GM10847 (cell line): ENCODE results near the gene ISOC2.

Source experiments
- POLR2A ChIP-seq: IDR thresholded peaks from 2 replicates; pipeline ENCODE4 v1.6.1; 2011; ENCODE audit not compliant: insufficient read length; ENCODE audit errors: extremely low read depth

The ISOC2 gene

DNA sequence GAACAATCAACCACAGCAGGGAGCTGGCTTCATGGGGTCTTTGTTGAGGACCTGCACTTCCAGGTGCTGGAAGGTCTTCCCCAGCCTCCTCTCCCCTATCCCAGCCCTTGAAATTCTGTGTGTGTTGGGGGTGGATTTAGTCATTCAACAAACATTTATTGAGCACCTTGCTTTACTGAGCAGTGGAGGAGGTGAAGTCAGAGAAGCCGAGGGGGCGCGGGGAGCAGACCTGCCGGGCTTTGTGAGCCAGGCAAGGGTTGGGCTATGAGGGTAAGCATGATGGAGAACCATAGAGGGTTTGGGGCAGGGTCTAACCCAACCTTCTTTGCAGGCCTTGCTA, 6.6 kb upstream of the ISOC2 start:
- no peak for TF ChIP-seq POLR2A

DNA sequence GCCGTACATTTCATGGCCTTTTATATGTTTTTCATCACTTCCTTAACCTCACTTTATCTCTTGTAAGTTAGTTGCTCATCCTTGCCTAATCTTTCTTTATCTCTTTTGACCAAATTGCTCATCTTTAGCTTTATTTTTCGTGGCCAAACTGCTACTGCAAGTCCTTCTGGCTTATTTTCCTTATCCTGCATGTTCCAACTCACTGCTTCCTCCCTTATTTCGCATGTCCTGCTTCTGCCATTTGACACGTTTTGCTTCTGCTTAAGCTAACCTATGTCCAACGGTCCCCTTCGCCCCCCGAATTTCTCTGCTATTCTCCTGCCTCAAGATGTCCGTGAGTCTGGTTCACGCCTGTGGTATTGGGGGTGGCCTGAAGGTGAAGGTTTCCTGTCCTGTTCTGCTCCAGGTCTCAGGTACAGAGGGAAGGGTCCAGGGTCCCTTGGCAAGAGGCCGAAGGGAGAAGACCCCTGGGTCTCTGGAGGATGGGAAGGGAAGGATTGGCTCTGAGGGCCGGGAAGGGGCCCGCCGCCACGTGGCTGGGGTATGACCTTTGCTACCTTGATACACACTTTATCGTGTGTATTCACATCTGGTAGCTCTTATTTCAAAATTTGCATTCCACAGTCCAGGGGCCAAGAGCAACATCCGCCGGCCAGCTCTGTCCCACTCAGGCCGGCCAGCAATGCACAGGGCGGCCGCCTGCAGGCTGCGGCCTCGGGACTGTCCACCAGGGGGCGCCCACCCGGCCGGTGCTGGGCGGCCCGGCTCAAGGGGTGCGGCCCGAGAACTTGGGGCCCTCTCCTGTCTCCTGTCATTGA, 6.0 kb upstream of the ISOC2 start:
- no peak for TF ChIP-seq POLR2A

DNA sequence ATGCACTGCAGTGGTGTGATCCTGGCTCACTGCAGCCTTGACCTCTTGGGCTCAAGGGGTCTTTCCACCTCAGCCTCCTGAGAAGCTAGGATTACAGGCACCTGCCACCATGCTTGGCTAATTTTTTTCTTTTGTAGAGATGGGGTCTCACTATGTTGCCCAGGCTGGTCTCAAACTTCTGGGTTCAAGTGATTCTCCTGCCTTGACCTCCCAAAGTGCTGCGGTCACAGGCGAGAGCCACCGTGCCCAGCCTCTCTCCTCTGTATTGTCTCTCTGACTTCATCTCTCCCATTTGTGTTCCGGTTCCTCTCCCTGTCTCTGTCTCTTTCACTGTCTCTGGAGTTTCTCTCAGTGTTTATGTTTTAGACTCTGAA, 4.8 kb upstream of the ISOC2 start:
- TF ChIP-seq POLR2A = no peak

DNA sequence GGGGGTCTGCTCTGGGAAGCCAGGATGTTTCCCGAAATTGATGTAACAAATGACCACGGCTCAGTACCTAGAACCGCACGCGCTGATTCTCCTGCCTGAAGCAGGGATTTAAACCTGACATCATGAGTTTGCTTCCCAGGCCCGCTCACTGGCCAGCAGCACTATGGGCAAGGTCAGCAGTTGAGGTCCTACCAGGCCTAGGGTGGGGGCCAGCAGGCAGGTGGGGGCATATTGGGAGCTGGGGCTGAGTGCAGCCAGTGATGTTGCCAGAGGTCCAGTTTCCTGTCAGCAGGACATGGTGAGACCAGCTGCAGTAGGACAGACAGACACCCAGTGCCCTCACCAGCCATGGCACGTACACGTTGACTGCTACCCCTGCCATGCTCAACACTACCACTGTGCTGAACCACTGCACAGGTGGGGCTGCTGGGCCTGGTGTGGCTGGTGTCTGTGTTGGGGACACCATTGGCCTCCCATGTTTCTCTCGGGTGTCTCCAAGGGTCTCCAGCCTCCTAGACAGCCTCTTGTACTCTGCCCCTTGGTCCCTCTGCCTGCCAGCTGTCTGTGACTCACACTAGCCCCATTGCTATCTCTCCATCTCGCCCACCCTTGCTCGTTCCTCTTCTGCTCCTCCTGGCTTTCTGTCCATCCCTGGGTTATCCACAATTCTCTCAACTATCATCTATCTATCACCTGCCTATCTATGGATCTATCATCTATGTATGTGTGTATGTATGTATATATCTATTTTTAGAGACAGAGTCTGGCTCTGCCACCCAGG, 4.2 kb upstream of the ISOC2 start:
- no peak for TF ChIP-seq POLR2A

DNA sequence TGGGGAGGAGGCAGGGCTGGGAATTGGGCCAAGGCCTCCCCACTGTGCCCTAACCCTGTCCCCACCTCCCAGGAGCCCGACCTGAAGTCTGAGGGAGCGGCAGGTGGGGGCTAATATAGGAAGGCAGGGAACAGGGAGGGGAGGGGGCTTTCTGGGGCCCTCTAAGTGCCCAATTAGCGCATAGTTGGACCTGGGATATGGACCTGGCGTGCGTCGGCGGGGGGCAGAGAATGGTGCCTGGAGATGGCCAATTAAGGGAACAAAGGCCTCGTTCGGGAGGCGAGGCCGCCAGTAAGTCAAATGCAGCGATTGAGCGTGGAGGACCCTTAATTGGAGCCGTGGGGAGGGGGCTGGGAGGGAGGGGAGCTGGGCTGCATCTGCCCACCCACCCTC, 3.2 kb upstream of the ISOC2 start, which contains the start of gene C19orf85:
TSS of gene C19orf85 (minus strand) at position 90 of the 393 bp plus-strand sequence. CDS start 197 bp downstream, outside the sequence.
- TF ChIP-seq POLR2A = no peak

DNA sequence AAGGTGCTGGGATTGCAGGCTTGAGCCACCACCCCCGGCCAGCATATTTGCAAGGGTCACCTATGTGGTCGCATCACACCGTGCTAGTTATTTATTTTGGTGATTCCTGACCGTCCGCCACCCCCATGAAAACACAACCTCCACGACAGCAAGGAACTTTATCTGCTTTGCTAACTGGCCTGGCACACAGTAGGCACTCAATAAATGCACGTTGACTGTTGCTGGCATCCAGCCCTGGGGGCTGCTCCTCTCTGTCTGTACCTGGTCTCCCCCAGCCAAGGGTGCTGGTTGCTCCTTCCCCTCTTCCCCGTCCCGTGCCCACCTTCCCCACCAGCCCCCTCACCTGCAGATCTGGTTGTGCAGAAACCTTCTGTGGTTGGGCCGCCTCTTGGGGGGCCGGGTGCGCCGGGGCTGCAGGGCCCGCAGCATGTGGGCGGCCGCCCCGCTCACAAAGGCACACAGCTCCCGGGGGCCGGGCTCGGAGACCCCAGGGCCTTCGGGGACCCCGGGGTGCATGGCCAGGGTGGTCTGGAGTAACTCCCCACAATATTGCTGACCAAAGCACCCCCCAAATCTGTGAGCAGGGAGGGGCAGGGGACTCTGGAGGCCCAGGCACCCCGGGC, 2.7 kb upstream of the ISOC2 start:
- no peak for TF ChIP-seq POLR2A

DNA sequence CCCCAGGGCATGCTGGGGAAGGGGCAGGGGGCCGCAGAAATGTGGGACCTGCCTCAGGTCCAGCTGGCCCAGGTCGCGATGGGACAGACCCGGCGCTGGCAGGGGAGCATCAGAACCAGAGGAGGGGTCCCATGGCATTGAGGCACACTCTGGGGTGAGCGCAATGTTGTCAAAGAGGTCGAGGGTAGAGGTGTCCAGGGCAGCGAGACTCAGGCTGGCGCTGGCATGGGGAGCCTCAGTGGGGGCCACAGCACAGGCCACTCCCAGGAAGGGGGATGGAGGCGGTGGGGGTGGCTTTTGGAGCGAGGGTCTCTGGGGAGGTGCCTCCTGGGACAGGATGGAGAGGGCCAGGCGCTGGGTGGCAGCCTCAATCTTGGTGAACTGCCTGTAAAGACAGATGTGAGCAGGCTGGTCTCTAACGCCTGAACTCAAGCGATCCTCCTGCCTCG, 2.2 kb upstream of the ISOC2 start:
- TF ChIP-seq POLR2A = no peak

DNA sequence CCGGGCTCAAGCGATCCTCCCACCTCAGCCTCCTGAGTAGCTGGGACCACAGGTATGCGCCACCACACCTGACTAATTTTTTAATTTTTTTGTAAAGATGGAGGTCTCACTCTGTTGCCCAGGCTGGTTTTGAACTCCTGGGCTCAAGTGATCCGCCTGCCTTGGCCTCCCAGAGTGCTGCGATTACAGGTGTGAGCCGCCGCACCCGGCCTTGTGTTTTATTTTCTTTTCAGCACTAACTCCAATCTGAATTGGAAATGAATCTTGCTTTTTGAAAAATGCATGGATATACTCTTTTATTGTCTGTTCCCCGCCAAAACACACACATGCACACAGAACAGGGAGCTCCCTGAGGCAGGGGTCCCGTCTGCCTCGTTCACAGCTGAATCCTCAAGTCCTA, 1.3 kb upstream of the ISOC2 start:
- no peak for TF ChIP-seq POLR2A

DNA sequence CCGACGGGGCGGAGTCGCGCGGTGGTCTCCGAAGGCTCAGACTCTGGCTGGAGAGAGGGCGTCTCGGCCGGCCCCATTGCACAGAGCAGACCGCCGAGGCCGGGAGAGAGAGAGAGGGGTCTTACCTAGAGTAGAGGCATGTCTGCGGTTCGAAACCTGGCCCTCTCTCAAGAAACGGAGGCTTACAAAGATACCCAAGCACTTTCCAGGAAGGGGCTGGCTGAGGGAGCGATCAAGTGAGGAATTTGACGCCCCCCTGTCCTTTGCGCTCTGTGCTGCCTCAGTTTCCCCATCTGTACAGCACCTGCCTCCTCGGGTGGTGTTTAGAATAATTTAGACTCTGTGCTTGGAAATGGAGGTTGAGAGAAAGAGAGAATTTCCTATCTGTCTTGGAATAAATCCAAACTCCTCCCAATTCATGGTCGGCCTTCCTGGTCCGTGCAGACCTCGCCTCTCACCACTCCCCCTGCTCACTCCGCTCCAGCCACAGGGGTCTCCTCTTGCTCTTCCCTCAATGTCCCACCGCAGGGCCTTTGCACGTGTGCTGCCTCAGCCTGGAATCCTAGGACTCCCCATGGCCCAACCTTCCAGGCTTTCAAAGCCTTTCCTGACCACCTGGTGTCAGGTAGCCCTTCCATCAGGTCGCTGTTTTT, 658 bp upstream of the ISOC2 start:
- TF ChIP-seq POLR2A = peak; percentile 60

DNA sequence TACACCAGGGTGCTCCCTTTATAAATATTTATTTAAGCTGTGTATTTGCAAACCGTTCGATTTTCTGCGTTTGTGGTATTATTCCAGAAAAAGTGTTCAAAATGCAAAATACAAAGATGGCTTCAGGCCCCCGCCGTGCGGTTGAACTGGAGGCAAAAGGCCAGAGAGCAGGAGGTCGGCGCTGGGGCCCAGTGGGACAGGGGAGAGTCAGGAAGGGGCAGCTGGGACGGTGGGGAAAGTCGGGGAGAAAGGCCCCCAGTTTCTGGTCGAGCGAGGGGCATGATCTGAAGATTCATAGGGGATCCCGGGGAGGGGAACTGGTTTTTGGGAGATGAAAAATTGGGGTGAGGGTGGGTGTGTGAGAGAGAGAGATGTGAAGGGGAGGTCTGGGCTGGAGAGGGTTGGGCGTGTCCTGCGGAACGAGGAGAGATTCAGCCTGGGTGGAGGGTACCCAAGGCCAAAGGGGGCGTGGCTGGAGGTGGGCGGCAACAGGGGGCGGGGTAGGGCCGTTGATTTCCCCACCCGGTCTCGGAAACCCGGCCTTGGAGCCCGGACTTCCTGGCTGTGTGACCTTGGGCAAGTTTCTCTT, 678 bp downstream of the ISOC2 start:
- TF ChIP-seq POLR2A = no peak

DNA sequence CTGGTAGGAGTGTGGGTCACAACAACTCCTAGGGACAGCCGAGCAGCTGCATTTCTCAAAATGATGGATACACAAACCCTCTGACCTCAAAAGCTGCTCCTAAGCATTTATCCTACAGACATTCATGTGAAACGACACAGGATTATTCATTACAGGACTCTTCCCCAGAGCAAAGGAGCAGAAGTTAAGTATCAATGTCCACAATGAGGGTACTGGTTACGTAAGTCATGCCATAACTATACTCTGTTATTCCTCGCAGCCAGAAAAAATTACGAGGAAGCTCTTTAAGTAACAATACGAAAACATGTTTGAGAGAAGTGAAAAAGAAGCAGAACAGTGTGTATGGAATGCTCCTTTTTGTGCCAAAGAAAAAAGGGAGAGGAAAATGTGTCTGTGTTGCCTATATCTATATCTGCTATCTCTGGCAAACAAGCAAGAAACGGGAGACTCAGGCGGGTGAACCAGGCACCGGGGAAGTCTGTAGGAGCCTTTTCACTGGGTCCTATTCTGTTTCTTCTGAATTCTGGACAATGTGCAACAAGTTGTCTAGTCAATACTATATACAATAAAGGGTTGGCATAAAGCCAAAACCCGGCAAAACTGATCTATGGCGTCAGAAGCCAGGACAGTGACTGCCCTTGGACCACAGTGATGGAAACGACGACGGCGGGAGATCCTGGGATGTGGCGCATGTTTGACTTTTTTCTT, 1.3 kb downstream of the ISOC2 start:
- TF ChIP-seq POLR2A = no peak

DNA sequence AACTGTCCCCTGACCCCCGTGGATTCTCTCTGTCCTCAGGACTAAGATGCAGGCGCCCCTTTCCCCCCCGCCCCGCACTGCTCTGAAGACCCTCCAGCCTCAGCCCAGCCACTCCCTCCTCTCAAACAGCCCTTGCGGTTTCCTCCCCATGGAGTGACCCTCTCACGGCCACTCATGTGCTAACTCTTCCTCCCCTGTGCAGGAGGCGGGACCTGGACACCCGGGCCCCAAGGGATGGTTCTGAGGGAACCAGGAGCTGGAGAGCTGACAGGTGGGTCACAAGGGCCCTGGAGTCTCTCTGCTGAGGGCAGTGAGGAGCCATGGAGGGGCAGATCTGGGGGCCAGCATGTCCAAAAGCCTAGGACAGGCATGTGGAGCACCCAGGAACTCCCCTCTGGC, 1.9 kb downstream of the ISOC2 start:
- TF ChIP-seq POLR2A = no peak

DNA sequence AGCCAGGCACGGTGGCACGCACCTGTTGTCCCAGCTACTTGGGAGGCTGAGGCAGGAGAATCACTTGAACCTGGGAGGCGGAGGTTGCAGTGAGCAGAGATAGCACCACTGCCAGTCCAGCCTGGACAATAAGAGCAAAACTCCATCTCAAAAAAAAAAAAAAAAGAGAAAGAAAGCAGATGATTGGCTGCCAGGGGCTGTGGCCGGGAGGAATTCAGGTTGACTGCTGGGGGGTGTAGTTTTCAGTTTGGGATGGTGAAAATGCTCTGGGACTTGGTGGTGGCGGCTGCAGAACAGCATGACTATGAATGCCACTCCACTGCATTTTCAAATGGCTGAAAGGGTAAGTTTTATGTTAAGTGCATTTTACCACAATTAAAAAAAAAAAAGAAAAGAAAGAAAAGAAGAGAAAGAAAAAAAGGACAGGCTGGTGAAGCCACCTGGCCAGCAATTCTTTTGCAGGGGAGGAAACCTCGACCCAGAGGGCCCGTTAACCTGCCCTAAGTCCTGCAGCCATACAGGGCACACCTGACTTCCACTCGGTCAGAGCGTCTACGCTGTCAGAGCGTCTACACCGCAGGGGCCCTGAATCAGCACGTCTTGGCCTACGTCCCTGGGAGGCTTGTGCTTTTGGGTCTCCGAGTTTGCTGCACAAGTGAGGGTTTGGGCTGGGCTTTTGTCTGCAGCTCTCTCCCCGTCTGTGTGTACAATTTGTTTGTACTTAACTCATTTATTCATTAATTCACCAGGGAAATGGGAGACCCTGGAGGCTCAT, 3.6 kb downstream of the ISOC2 start:
- TF ChIP-seq POLR2A = no peak

DNA sequence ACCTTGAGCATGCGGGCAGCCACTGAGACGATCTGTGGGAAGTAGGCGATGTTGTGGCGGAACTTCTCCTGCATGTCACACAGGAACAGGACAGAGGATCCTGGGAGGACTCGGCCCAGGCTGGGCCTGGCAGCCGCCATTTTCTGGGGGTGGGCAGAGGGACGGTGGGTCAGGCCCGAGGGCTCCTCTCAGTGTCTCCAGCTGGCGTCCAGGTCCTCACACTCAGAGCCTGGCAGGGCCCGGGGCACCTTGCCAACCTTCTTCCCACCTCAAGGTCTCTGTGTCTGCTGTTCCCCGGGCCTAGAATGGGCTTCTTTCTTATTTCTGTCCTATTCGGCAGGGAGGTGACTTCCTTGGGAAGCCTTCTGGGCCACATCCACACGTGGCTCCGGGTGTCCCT, 5.1 kb downstream of the ISOC2 start:
- TF ChIP-seq POLR2A = no peak
